Measurements from ENCODE around the gene COL26A1.
A peak's percentile ranks its signal among the peaks of the same experiment; 100 is the strongest.

COL26A1 gene

DNA sequence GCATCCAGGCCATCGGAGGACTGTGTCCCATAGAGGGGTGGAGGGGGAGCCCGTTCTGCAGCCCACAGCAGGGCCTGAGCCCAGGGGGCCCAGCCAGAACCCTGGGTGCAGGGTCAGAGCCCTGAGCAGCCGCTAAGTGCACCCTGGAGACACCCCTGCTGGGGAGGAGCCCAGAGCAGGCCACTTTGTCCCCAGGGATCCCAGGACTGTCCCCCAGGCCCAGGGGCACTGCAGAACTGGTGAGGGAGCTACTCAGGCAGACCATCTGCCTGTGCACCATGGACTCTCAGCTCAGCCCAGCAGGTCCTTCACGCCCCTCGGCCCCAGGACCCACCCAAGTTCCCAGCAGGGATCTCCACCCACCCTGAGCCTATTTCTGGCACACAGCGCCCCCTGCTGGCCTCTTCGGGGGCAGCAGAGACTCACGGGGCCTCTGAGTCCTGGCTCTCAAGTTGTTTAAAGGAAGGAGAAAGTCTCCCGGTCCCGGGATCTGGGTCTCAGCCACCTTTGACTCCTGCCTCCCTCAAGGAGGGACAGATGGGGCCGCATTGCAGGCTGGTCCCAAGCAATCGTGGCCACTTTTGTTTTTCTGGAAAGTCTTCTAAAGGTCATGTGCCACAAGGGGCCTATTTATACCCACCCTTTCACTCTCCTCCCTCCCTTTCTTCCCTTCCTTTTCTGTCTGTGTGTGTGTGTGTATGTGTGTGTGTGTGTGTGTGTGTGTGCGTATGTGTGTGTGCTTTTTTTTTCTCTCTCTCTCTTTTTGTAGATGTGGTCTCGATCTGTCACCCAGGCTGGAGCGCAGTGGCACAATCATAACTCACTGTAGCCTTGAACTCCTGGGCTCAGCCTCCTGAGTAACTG is 176.2 kb downstream of the COL26A1 start:
- Histone ChIP-seq H3K4me3 (replicated peaks; ENCODE audit: insufficient read depth, low read length) (no peak overlapping the region), H3K27ac (replicated peaks) (no peak overlapping the region), H3K27me3 (ENCODE audit: insufficient read depth, poor library complexity, severe bottlenecking) (peaks cover 2% of the 10 kb centered on the region)
- DNase-seq (ENCODE audit: low read depth in 1 of 2, low spot score in 1 of 2), result peak; percentile 13 to 43
- TF ChIP-seq GABPA (IDR thresholded peaks at IDR 0.05; ENCODE audit: low read depth) (no peak), SPI1 (IDR thresholded peaks at IDR 0.05; ENCODE audit: borderline replicate concordance, low read depth) (no peak), CTCF (IDR thresholded peaks at IDR 0.05; ENCODE audit: insufficient read depth, low read length) (peak; percentile 61)

DNA sequence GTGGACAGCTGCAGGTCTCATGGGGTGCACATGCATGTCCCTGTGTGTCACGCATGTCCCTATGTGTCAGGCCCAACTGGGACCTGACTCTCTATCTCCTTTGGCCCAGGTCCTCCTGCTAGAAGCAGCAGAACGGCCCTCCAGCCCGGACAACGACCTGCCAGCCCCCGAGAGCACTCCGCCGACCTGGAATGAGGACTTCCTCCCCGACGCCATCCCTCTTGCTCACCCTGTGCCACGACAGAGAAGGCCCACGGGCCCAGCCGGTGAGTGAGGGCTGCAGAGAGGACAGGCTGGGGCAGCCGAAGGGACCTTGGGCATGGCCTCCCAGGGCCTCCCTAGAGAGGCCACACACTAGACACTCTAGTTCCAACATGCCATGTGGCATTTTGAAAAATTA is 177.1 kb downstream of the COL26A1 start:
- Histone ChIP-seq H3K27me3 (ENCODE audit: insufficient read depth, poor library complexity, severe bottlenecking) (peaks cover 2% of the 10 kb centered on the region), H3K4me3 (replicated peaks; ENCODE audit: insufficient read depth, low read length) (no peak overlapping the region), H3K27ac (replicated peaks) (no peak overlapping the region)
- no peak for DNase-seq (ENCODE audit: low read depth in 1 of 2, low spot score in 1 of 2)
- TF ChIP-seq SPI1 (IDR thresholded peaks at IDR 0.05; ENCODE audit: borderline replicate concordance, low read depth) (no peak), POLR2AphosphoS5 (IDR thresholded peaks at IDR 0.05; ENCODE audit: low read depth) (no peak)
- TF ChIP-seq, protein P1, sequence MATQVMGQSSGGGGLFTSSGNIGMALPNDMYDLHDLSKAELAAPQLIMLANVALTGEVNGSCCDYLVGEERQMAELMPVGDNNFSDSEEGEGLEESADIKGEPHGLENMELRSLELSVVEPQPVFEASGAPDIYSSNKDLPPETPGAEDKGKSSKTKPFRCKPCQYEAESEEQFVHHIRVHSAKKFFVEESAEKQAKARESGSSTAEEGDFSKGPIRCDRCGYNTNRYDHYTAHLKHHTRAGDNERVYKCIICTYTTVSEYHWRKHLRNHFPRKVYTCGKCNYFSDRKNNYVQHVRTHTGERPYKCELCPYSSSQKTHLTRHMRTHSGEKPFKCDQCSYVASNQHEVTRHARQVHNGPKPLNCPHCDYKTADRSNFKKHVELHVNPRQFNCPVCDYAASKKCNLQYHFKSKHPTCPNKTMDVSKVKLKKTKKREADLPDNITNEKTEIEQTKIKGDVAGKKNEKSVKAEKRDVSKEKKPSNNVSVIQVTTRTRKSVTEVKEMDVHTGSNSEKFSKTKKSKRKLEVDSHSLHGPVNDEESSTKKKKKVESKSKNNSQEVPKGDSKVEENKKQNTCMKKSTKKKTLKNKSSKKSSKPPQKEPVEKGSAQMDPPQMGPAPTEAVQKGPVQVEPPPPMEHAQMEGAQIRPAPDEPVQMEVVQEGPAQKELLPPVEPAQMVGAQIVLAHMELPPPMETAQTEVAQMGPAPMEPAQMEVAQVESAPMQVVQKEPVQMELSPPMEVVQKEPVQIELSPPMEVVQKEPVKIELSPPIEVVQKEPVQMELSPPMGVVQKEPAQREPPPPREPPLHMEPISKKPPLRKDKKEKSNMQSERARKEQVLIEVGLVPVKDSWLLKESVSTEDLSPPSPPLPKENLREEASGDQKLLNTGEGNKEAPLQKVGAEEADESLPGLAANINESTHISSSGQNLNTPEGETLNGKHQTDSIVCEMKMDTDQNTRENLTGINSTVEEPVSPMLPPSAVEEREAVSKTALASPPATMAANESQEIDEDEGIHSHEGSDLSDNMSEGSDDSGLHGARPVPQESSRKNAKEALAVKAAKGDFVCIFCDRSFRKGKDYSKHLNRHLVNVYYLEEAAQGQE (IDR thresholded peaks at IDR 0.05; ENCODE audit: insufficient replicate concordance, low read depth), result no peak

DNA sequence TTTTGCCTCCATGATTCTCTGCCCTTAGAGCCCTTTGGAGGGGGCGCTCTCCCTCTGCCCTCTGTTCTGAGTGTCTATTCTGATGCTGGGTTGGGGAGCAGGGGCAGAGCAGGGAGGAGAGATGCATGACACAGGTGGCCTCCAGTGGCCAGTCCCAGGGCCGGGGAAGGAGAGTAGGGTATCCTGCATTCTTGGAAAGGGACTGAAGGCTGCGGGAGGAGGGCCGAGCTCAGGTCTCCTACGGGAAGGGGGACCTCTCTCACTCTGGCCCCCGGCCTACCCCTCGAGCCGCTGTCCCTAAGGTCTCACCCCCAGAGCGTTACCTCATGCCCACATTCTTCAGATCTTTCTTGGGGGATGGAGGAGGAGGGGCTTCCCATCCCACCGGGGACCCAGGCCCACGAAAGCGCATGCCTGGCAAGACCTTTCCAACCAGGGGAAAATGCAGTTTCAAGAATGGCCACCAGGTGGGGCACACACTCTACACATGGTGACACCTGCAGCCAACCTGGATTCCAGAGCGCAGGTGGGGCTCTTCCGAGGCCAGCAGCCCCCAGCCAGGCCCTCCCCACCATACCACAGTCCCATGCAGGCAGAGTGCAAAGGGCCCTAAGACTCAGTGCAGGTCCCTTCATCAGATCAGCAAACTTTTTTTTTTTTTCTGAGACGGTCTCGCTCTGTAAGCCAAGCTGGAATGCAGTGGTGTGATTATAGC is 180.0 kb downstream of the COL26A1 start:
- H3K4me3 ChIP-seq (replicated peaks; ENCODE audit: insufficient read depth, low read length), result no peak overlapping the region
- DNase-seq (ENCODE audit: low read depth in 1 of 2, low spot score in 1 of 2), result peak; percentile 21 to 54

More for the DNA sequence above, 180.0 kb downstream of the COL26A1 start:
- H3K27me3 ChIP-seq (ENCODE audit: insufficient read depth, poor library complexity, severe bottlenecking), result no peaks in the 10 kb centered on the region
- TF ChIP-seq CTCF (IDR thresholded peaks at IDR 0.05; ENCODE audit: insufficient read depth, low read length), result peak; percentile 75
- TF ChIP-seq, protein P1 (IDR thresholded peaks at IDR 0.05; ENCODE audit: insufficient replicate concordance, low read depth), result no peak
- no peak overlapping the region for H3K27ac ChIP-seq (replicated peaks)
